ENCODE data around the gene RCAN3.
"Not testable (repeated sequence)": the region's sequence is repeated elsewhere in the genome, so short reads cannot be mapped to it uniquely, and the experiment has no call there.

RCAN3 gene

GRCh38 chr1:24502709-24503058, at the start of gene RCAN3:
Gene RCAN3, plus strand, starts transcription at chr1:24502836. Its CDS starts 11,537 bp downstream, at chr1:24514373.
- DNase-seq (ENCODE audit: low spot score), result peak; percentile 91

DNA sequence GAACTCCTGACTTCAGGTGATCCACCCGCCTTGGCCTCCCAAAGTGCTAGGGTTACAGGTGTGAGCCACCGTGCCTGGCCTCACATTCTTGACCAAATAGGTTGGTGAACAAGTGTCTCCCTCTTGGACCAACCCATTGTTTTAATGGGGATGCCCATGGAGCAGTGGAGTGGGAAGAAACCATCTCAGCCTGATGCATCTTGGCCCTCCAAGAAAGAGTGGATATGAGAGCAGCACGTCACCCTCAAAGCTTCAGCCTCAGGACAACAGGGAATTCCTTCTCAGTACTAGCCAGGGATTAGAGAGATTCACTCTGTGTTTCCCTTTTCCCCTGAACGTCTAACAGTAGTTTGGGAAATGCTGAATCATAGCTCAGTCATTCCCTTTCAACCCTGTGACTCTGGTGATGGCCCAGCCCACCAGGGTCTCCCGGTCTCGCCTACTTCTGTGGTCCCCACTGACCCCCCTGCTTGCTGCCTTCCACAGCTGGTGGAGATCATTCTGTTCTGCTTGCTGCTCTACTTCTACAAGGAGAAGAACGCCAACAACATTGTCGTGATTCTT, 49.6 kb upstream of the RCAN3 start:
- DNase-seq (ENCODE audit: low spot score), result no peak

- no peak for DNase-seq (ENCODE audit: low spot score)
Observed at GRCh38 chr1:24454673-24455072, 48.0 kb upstream of the RCAN3 start.

GRCh38 chr1:24455272-24455671, 47.4 kb upstream of the RCAN3 start:
- DNase-seq (ENCODE audit: low spot score), result no peak

- no peak for DNase-seq (ENCODE audit: low spot score)
Observed at GRCh38 chr1:24457866-24458265, 44.8 kb upstream of the RCAN3 start.

DNA sequence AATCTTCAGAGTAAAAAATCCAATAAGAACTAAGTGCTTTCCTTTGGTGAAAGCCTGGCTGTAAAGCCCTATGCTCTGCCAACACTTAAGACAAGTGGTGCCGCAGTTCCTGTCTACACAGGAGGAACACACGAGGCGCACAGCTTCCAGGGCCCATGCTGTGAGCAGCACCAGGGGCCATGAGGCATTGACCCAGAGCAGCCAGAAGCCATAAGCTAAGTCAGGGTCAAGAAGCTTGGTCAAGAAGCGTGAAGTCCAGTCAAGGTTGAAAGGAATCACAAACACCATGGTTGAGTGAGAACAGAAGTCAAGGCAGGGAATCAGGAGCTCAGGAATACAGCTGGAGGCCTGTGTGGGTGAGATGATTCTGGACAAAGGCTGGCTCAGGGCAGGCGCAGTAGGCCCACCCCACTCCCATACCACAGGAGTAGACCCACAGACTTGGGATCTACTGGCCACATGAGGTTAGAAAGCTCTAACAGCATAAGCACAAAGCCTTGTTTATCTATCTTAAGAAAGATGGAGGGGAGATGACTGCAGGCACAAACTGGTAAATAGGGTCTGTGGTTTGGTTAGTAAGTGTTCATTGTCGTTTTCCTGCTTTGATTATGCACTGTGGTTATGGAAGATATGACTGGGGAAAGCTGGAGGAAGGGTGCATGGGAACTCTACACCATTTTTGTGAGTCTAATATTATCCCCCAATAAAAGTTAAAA, 42.9 kb upstream of the RCAN3 start:
- DNase-seq (ENCODE audit: low spot score), result no peak

- DNase-seq (ENCODE audit: low spot score), result not testable (repeated sequence)
Observed at GRCh38 chr1:24462128-24462527, 40.5 kb upstream of the RCAN3 start.

- DNase-seq (ENCODE audit: low spot score), result no peak
Observed at GRCh38 chr1:24463776-24464735, 38.6 kb upstream of the RCAN3 start.

DNA sequence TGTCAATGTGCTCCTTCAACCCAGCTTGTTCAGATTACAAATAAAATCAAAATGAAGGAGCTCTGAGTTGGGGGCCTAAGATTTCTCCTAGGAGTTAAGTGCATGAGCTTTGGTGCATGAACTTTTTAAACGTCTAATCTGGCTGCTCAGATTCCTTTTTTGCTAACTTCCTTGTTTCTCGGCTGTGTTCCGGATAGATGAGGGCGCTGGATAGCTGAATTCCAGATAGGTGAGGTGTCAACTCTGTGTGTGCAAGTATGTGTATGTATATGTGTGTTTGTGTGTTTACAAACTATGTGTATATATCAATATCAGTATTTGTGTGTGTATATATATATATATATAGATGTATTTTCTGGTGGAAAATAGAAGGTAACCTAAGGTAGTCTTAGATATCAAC, 37.5 kb upstream of the RCAN3 start:
- DNase-seq (ENCODE audit: low spot score), result no peak

DNA sequence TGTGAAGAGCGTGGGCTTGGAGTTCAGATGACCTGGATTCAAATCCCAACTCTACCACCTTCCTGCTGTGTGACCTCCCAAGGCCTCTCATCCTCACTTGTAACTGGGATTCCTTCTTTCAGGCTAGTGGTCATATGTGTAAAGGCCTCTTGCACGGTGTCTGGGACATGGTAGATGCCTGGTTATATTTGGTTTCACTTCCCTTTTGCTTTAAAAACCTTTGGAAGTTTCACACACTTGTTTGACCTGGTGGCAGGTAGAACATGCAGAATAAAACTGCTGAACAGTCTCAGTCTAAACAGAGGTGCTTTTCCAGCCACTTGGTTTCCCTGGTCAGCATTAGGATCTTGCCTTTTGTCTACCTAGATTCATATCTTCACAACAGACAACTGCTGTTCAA, 37.0 kb upstream of the RCAN3 start:
- DNase-seq (ENCODE audit: low spot score), result no peak

DNA sequence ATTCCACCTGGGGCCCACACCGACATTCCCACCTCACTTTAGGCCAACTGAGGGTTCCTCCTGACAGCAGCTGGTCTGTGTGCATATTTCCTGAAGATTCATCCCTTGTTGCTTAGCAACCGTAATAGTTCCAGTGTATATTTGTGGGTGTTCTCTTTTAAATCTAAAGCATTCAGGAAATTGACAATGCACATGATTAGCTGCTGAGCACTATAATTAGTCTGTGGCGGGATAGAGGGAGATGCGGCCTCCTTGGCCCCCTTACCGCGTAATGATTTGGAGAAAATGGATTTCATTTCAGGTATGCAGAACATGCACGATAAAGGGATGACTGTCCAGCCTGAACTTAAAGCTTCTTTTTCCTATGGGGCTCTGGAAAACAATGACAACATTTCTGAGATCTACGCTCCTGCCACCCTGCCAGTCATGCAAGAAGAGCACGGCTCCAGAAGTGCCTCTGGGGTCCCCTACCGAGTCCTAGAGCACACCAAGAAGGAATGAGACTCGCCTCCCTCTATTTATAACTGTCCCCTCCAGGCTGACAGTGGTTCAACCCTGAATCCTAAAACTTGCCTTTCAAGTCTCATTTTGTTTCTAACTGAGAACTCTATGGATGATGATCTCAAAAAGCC, 33.8 kb upstream of the RCAN3 start:
- no peak for DNase-seq (ENCODE audit: low spot score)

GRCh38 chr1:24470592-24470991, 32.0 kb upstream of the RCAN3 start:
- no peak for DNase-seq (ENCODE audit: low spot score)

GRCh38 chr1:24472527-24473251, 29.9 kb upstream of the RCAN3 start:
- no peak for DNase-seq (ENCODE audit: low spot score)

GRCh38 chr1:24474193-24474592, 28.4 kb upstream of the RCAN3 start:
- DNase-seq (ENCODE audit: low spot score), result no peak

DNA sequence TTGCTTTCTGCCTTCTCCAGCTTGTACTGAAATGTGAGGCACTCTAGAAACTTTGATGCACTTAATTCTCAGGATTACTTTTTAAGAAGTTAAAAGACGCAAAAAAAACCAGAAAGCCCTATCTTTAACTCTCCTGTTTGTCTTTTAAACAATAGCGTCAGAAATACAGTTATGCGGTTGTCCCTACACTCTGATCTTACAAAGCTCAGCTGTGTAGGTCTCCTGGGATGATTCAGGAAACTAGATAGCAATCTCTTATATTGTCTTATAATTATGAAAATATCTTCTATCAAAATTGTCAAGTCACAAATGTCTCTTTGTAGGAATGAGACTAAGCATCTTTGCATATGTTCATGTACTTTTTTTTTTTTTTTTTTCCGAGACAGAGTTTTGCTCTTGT, 26.9 kb upstream of the RCAN3 start:
- DNase-seq (ENCODE audit: low spot score), result no peak

- DNase-seq (ENCODE audit: low spot score), result no peak
Observed at GRCh38 chr1:24476571-24476970, 26.1 kb upstream of the RCAN3 start.

DNA sequence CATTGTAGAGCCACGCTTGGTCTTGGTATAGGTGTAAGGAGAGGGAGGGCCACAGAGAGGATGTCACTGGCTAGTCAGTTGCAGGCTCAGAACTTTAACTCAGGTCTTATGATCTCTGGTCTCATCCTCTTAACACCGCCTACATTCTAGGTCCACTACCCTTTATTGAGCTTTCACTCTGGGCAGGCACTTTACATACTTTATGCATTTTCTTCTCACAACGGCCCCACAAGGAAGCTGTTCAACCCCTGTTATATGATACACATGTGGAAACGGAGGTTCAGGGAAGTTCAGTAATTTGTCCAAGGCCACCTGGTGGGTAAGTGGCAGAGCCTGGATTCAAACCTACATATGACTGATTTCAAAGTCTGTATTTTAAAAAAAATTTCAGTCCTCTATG, 25.3 kb upstream of the RCAN3 start:
- no peak for DNase-seq (ENCODE audit: low spot score)

DNA sequence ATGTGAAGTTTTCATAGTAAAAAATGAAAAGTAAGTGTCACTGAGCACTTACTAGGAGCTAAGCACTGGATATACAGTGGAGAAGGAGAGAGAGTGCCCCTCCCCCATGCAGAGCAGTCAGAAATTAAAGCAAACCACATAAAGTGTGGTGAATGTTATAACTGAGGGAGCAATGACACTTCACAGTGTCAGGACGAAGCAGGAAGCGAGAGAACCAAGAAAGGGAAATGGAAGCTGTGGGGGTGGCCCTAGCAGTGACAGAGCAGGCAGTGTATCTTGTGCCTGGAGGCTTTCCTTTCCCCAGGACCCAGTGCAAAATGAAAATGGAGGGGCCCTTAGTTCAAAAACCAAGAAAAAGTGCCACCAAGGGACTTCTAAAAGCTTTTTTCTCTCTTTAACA, 21.5 kb upstream of the RCAN3 start:
- no peak for DNase-seq (ENCODE audit: low spot score)

DNA sequence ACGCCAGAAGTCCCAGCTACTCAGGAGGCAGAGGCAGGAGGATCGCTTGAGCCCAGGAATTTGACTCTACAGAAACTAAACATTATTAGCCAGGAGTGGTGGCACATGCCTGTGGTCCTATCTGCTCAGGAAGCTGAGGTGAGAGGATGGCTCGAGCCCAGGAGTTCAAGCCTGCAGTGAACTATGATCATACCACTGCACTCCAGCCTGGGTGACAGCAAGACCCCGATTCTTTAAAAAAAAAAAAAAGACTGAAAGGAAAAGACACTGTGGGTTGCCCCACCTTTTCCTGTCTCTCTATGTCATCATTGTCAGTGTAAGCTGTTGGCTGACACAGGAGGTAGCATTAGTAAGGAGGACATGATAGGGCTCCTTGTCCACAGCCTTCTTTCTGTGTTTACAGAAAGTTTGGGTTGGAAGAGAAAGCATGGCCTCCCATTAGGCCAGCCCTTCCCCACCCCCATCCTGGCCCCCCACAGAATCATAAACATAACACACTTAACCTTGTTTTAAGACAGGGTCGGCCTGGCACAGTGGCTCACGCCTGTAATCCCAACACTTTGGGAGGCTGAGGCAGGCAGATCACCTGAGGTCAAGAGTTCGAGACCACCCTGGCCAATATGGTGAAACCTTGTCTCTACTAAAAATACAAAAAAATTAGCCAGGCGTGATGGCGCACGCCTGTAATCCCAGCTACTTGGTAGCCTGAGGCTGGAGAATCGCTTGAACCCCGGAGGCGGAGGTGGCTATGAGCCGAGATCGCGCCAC, 20.6 kb upstream of the RCAN3 start:
- no peak for DNase-seq (ENCODE audit: low spot score)

DNA sequence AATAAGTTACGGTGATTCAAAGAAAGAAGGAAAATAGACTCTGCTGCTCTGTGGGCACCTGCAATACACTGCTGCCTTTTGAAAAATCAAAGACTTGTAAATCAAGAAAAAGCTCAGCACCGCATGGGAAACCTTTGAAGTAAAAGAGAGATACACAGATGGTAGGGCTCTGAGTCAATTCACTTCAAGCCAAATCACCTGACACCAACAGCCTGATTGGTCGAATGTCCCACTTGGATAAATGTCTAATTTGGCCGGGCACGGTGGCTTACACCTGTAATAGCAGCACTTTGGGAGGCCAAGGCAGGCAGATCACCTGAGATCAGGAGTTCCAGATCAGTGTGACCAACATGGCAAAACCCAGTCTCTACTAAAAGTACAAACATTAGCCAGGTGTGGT, 19.2 kb upstream of the RCAN3 start:
- no peak for DNase-seq (ENCODE audit: low spot score)

- no peak for DNase-seq (ENCODE audit: low spot score)
Observed at GRCh38 chr1:24484199-24484598, 18.4 kb upstream of the RCAN3 start.
